H1 (cell line): ENCODE results near the gene HENMT1. TPM values are rescaled to one million over a fixed set of nuclear protein-coding genes. Genes with fewer than 3 reads are reported as not detected.
A peak's percentile ranks its signal among the peaks of the same experiment; 100 is the strongest.

Experiments
- CTCF ChIA-PET: fragments of 300-600 bp; sonication (Branson Sonifier 250); formaldehyde crosslinking; loops from one replicate; lab custom pipeline; 2021; ENCODE audit not compliant: partially characterized antibody; lab: Charles Lee
- POLR2A ChIA-PET: fragments of 300-600 bp; sonication (Branson Sonifier 250); formaldehyde crosslinking; loops from one replicate; lab custom pipeline; 2021; ENCODE audit warnings: inconsistent platforms; ENCODE audit not compliant: partially characterized antibody; lab: Charles Lee
- DNase-seq, 2 experiments: peaks; one replicate each; pipeline versions ENCODE4 v3.0.0 to v3.0.0-alpha.2; 2010 to 2022; ENCODE audit warnings: low spot score in 2 of 2, low read depth in 1 of 2, mixed read lengths in 1 of 2
- FAIRE-seq: peaks from 2 replicates; lab custom pipeline; 2011; peaks lifted over from hg19 to GRCh38; lab: Jason Lieb, UNC
- H2AFZ ChIP-seq: 2 replicates; pipeline ENCODE4 v1.8.1; 2012; ENCODE audit warnings: low read length, inconsistent platforms
- H2AK5ac ChIP-seq: 2 replicates; pipeline ENCODE4 v1.6.1; 2013; ENCODE audit warnings: low read depth, low read length
- H2BK120ac ChIP-seq: replicated peaks from 2 replicates; pipeline ENCODE3; 2013; ENCODE audit warnings: low read depth, low read length, inconsistent platforms
- H2BK12ac ChIP-seq: 2 replicates; pipeline ENCODE4 v1.6.1; 2013; ENCODE audit warnings: low read depth, low read length
- H2BK15ac ChIP-seq: 2 replicates; pipeline ENCODE4 v1.6.1; 2013; ENCODE audit warnings: low read length
- H2BK20ac ChIP-seq: 2 replicates; pipeline ENCODE4 v1.6.1; 2013; ENCODE audit warnings: low read length
- H2BK5ac ChIP-seq: 2 replicates; pipeline ENCODE4 v1.6.1; 2013; ENCODE audit warnings: low read depth, low read length
- H3K14ac ChIP-seq: 2 replicates; pipeline ENCODE4 v1.6.1; 2013; ENCODE audit warnings: inconsistent platforms; ENCODE audit not compliant: insufficient read length
- H3K18ac ChIP-seq: 2 replicates; pipeline ENCODE4 v1.6.1; 2013; ENCODE audit warnings: low read length; ENCODE audit errors: extremely low read depth
- H3K23ac ChIP-seq: 2 replicates; pipeline ENCODE4 v1.6.1; 2013; ENCODE audit warnings: inconsistent platforms; ENCODE audit not compliant: insufficient read length
- H3K23me2 ChIP-seq: 2 replicates; pipeline ENCODE4 v1.6.1; 2013; ENCODE audit warnings: low read depth, low read length
- H3K27ac ChIP-seq: 2 replicates; pipeline ENCODE4 v1.6.1; 2011; ENCODE audit warnings: low read depth, low read length, inconsistent platforms
- H3K27me3 ChIP-seq, 4 experiments: replicated peaks in 1 of 4; 1 replicate in 1 of 4; 2 replicates in 3 of 4; pipeline versions ENCODE4 v1.6.1 to v1.8.1; 2011 to 2013; ENCODE audit warnings: low read length in 3 of 4, mild to moderate bottlenecking in 3 of 4, inconsistent platforms in 2 of 4, mixed read lengths in 2 of 4, moderate library complexity in 1 of 4; ENCODE audit not compliant: control insufficient read depth in 3 of 4, insufficient read depth in 3 of 4; ENCODE audit errors: extremely low read depth in 1 of 4
- H3K36me3 ChIP-seq, 4 experiments: 2 replicates each; pipeline versions ENCODE4 v1.6.1 to v1.8.1; 2011 to 2013; ENCODE audit warnings: mild to moderate bottlenecking in 4 of 4, low read length in 3 of 4, moderate library complexity in 2 of 4, control low read depth in 1 of 4, inconsistent platforms in 1 of 4; ENCODE audit not compliant: insufficient read depth in 4 of 4, control insufficient read depth in 2 of 4
- H3K4ac ChIP-seq: replicated peaks from 2 replicates; pipeline ENCODE3; 2013; ENCODE audit warnings: low read length, low read depth, mixed read lengths, inconsistent platforms; ENCODE audit not compliant: insufficient read length
- H3K4me1 ChIP-seq, 4 experiments: replicated peaks in 1 of 4; 1 replicate in 1 of 4; 2 replicates in 3 of 4; pipeline versions ENCODE4 v1.6.1 to v1.8.1; 2011 to 2013; ENCODE audit warnings: low read length in 3 of 4, inconsistent platforms in 2 of 4, mixed read lengths in 1 of 4; ENCODE audit not compliant: insufficient read depth in 4 of 4, control insufficient read depth in 3 of 4
- H3K4me2 ChIP-seq, 2 experiments: 2 replicates each; pipeline versions ENCODE4 v1.6.1 to v1.8.1; 2011 to 2013; ENCODE audit warnings: low read depth in 2 of 2, low read length in 2 of 2, control low read depth in 1 of 2, inconsistent platforms in 1 of 2, mild to moderate bottlenecking in 1 of 2; ENCODE audit not compliant: insufficient read depth in 1 of 2
- H3K4me3 ChIP-seq, 4 experiments: fragments of 200-600, 300-600 bp in 1 of 4; sonication (generic), shearing (Covaris generic), sonication (Bioruptor Twin) in 1 of 4; 2 replicates each; pipeline versions ENCODE4 v1.5.1 to v1.8.1; 2011 to 2016; ENCODE audit warnings: low read length in 4 of 4, low read depth in 3 of 4, control low read depth in 2 of 4, inconsistent platforms in 2 of 4, mild to moderate bottlenecking in 2 of 4, mixed read lengths in 1 of 4, moderate library complexity in 1 of 4; ENCODE audit not compliant: insufficient read depth in 2 of 4; ENCODE audit errors: extremely low read depth in 1 of 4
- H3K56ac ChIP-seq: replicated peaks from 2 replicates; pipeline ENCODE3; 2013; ENCODE audit warnings: low read depth, mild to moderate bottlenecking, mixed read lengths, low read length, inconsistent platforms; ENCODE audit not compliant: insufficient read length
- H3K79me1 ChIP-seq: 2 replicates; pipeline ENCODE4 v1.6.1; 2013; ENCODE audit warnings: low read depth, low read length, control low read depth
- H3K79me2 ChIP-seq, 2 experiments: 2 replicates each; pipeline versions ENCODE4 v1.6.1 to v1.8.1; 2012 to 2013; ENCODE audit warnings: low read length in 2 of 2, mild to moderate bottlenecking in 2 of 2, inconsistent platforms in 1 of 2; ENCODE audit not compliant: insufficient read depth in 2 of 2, control insufficient read depth in 1 of 2
- H3K9ac ChIP-seq, 4 experiments: replicated peaks in 1 of 4; 1 replicate in 1 of 4; 2 replicates in 3 of 4; pipeline versions ENCODE4 v1.6.1 to v1.8.1; 2011 to 2013; ENCODE audit warnings: low read depth in 3 of 4, low read length in 3 of 4, control low read depth in 2 of 4, mild to moderate bottlenecking in 2 of 4, moderate library complexity in 2 of 4, inconsistent platforms in 1 of 4; ENCODE audit errors: extremely low read depth in 1 of 4
- H3K9me3 ChIP-seq, 2 experiments: 2 replicates each; pipeline versions ENCODE4 v1.6.1 to v1.8.1; 2012 to 2013; ENCODE audit warnings: mild to moderate bottlenecking in 2 of 2, moderate library complexity in 2 of 2, control low read depth in 1 of 2, inconsistent platforms in 1 of 2, low read depth in 1 of 2, low read length in 1 of 2, mixed read lengths in 1 of 2; ENCODE audit not compliant: insufficient read depth in 2 of 2
- H4K20me1 ChIP-seq, 2 experiments: replicated peaks in 1 of 2; 2 replicates each; pipeline versions ENCODE3 to v1.8.1; 2011 to 2013; ENCODE audit warnings: inconsistent platforms in 2 of 2, low read length in 2 of 2, mild to moderate bottlenecking in 1 of 2; ENCODE audit not compliant: insufficient read depth in 2 of 2, control insufficient read depth in 1 of 2
- H4K5ac ChIP-seq: 2 replicates; pipeline ENCODE4 v1.6.1; 2013; ENCODE audit warnings: low read length, low read depth, mixed read lengths, inconsistent platforms; ENCODE audit not compliant: insufficient read length
- H4K8ac ChIP-seq: 2 replicates; pipeline ENCODE4 v1.8.0; 2013; ENCODE audit warnings: mild to moderate bottlenecking, moderate library complexity, low read length, inconsistent platforms; ENCODE audit not compliant: insufficient read depth; ENCODE audit errors: extremely low read depth
- H4K91ac ChIP-seq: replicated peaks from 2 replicates; pipeline ENCODE3; 2013; ENCODE audit warnings: low read length, mixed read lengths, inconsistent platforms; ENCODE audit not compliant: insufficient read length
- BRCA1 ChIP-seq: IDR thresholded peaks from 2 replicates; pipeline ENCODE4 v1.6.1; 2012; ENCODE audit warnings: low read depth, low read length, improper control_type of control experiment
- KDM4A ChIP-seq: IDR thresholded peaks from one replicate; pipeline ENCODE4 v1.7.1; 2012; ENCODE audit warnings: low read depth, mild to moderate bottlenecking, moderate library complexity, low read length, inconsistent platforms; ENCODE audit not compliant: severe bottlenecking
- POLR2A ChIP-seq, 2 experiments: IDR thresholded peaks; 1 replicate in 1 of 2; 2 replicates in 1 of 2; pipeline ENCODE4 v1.6.1; 2011; ENCODE audit warnings: low read depth in 2 of 2, low read length in 2 of 2, mild to moderate bottlenecking in 2 of 2; ENCODE audit errors: control extremely low read depth in 1 of 2
- WGBS, 2 experiments: shearing (Covaris generic) in 1 of 2; methylation state at CpG; one replicate each; pipeline versions ENCODE4 v1.1.6 to v1.1.7; 2013 to 2015; ENCODE audit warnings: low lambda C conversion rate in 2 of 2, mixed read lengths in 2 of 2, inconsistent platforms in 1 of 2, low coverage in 1 of 2, missing lambda C conversion rate in 1 of 2; ENCODE audit not compliant: insufficient replicate concordance in 2 of 2, insufficient coverage in 1 of 2, insufficient read length in 1 of 2; ENCODE audit errors: extremely low coverage in 1 of 2, missing lambda C conversion rate in 1 of 2; 5-methylcytosine and 5-hydroxymethylcytosine counted together
- polyA plus RNA-seq, 7 experiments: library from polyadenylated mRNA; depleted of rRNA in 3 of 7; stranded (reverse) in 5 of 7; unstranded in 2 of 7; fragments of >200 nt in 5 of 7; fragments of 200-250 nt in 2 of 7; gene quantifications; 1 replicate in 5 of 7; 2 replicates in 1 of 7; 4 replicates in 1 of 7; pipeline versions ENCODE4 v1.2.1 to v1.2.3, GENCODE V29; 2011 to 2013; ENCODE audit warnings: missing spikeins in 2 of 7, mixed read lengths in 2 of 7
- total RNA-seq: library from RNA; stranded (reverse); fragmentation: NEBNext Ultra II Directional; extraction: Animal tissue kit (Norgen Biotek cat#: 25700); gene quantifications from 2 replicates; pipeline ENCODE4 v1.2.1, GENCODE V29; 2021

HENMT1 gene
- total and polyA plus RNA-seq, 2 of the 8 experiments (the other 6 are each of a cell fraction or from before 2014, with no cell fraction given): 2.9 to 5.6 TPM

DNA sequence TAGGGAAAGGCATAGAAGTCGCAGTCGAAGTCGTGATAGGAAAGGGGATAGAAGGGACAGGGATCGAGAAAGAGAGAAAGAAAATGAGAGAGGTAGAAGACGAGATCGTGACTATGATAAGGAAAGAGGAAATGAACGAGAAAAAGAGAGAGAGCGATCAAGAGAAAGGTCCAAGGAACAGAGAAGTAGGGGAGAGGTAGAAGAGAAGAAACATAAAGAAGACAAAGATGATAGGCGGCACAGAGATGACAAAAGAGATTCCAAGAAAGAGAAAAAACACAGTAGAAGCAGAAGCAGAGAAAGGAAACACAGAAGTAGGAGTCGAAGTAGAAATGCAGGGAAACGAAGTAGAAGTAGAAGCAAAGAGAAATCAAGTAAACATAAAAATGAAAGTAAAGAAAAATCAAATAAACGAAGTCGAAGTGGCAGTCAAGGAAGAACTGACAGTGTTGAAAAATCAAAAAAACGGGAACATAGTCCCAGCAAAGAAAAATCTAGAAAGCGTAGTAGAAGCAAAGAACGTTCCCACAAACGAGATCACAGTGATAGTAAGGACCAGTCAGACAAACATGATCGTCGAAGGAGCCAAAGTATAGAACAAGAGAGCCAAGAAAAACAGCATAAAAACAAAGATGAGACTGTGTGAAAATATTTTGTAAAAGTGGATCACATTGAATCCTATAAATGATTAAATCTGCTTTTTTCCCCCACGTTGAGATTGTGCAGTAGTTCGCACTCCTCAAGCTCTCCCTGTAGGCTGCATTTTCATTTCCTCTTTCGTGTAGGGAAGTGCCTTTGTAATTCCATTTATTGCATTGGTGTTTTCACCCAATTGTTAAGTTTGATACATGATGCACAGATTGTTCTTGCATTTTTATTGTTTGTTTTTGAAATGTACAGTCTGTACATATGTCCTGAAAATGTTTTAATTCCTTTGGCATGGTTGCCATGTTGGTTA, 38.8 kb upstream of the HENMT1 start:
- no peak overlapping the region for H3K23ac ChIP-seq
- no peaks in the 10 kb centered on the region for H3K9me3 ChIP-seq
- H3K27ac ChIP-seq: no peak overlapping the region
- no peak overlapping the region for H2AFZ ChIP-seq
- H4K20me1 ChIP-seq: peaks cover 2 to 4% of the 10 kb centered on the region in 2 experiments
- no peak overlapping the region for H3K56ac ChIP-seq
- H3K9ac ChIP-seq: no peak overlapping the region
- POLR2A ChIA-PET: interaction anchor here (0.6 kb wide), 1 partner anchor 49 kb away, joined by 3 read pairs; no protein-coding TSS in a partner anchor
- no peak overlapping the region for H4K5ac ChIP-seq
- no peak overlapping the region for H2BK120ac ChIP-seq
- H4K91ac ChIP-seq: no peak overlapping the region
- H2BK12ac ChIP-seq: no peak overlapping the region
- no peak overlapping the region for H2BK20ac ChIP-seq
- H3K4me3 ChIP-seq: no peak overlapping the region
- CTCF ChIA-PET: no interaction called here
- no peak overlapping the region for H3K18ac ChIP-seq
- no peak overlapping the region for H2BK5ac ChIP-seq
- no peak for FAIRE-seq
- H3K27me3 ChIP-seq: no peaks in the 10 kb centered on the region
- H3K4me1 ChIP-seq: peaks cover 0 to 2% (median 0%) of the 10 kb centered on the region in 4 experiments; a peak in 1 of 7 replicates
- H3K4me2 ChIP-seq: no peak overlapping the region
- H3K4ac ChIP-seq: no peak overlapping the region
- no peak overlapping the region for H2AK5ac ChIP-seq
- peaks cover 0 to 31% of the 10 kb centered on the region in 2 experiments; a peak in 2 of 4 replicates for H3K79me2 ChIP-seq
- WGBS, 2 experiments: 89 to 100% methylated on average over 6 to 22 of the region's 22 CpGs
- no peak for DNase-seq
- no peak overlapping the region for H2BK15ac ChIP-seq
- no peak overlapping the region for H4K8ac ChIP-seq
- no peak overlapping the region for H3K14ac ChIP-seq
- H3K23me2 ChIP-seq: no peaks in the 10 kb centered on the region
- H3K36me3 ChIP-seq: peaks cover 17 to 67% (median 49%) of the 10 kb centered on the region in 4 experiments
- H3K79me1 ChIP-seq: no peaks in the 10 kb centered on the region; the same call in 1 of the 2 replicates
- peak in 1 of 2 experiments; percentile 31; a peak in 1 of 3 replicates for TF ChIP-seq POLR2A (IDR thresholded peaks at IDR 0.05; ENCODE audit: control extremely low read depth in 1 of 2, low read depth in 2 of 2, low read length in 2 of 2)
- no peak for TF ChIP-seq KDM4A
- no peak for TF ChIP-seq BRCA1
